HUES48 (cell line): ENCODE results near the gene TOGARAM1.

Experiments used
- H3K27ac ChIP-seq: one replicate; pipeline ENCODE4 v1.7.0; 2013; ENCODE audit warnings: low read depth, low read length, inconsistent platforms
- H3K27me3 ChIP-seq: 2 replicates; pipeline ENCODE4 v1.6.1; 2013; ENCODE audit warnings: mild to moderate bottlenecking, low read length; ENCODE audit not compliant: control insufficient read depth, insufficient read depth
- H3K36me3 ChIP-seq: 2 replicates; pipeline ENCODE4 v1.6.1; 2013; ENCODE audit warnings: low read length; ENCODE audit not compliant: control insufficient read depth, insufficient read depth
- H3K4me1 ChIP-seq: 2 replicates; pipeline ENCODE4 v1.6.1; 2013; ENCODE audit warnings: mild to moderate bottlenecking, low read length; ENCODE audit not compliant: control insufficient read depth, insufficient read depth
- H3K4me3 ChIP-seq: 2 replicates; pipeline ENCODE4 v1.5.1; 2013; ENCODE audit warnings: mild to moderate bottlenecking, low read depth, low read length
- H3K9ac ChIP-seq: 2 replicates; pipeline ENCODE4 v1.6.1; 2013; ENCODE audit warnings: mild to moderate bottlenecking, low read depth, low read length, moderate library complexity
- H3K9me3 ChIP-seq: 2 replicates; pipeline ENCODE4 v1.6.1; 2013; ENCODE audit warnings: low read length; ENCODE audit not compliant: control insufficient read depth, insufficient read depth

TOGARAM1 gene

DNA sequence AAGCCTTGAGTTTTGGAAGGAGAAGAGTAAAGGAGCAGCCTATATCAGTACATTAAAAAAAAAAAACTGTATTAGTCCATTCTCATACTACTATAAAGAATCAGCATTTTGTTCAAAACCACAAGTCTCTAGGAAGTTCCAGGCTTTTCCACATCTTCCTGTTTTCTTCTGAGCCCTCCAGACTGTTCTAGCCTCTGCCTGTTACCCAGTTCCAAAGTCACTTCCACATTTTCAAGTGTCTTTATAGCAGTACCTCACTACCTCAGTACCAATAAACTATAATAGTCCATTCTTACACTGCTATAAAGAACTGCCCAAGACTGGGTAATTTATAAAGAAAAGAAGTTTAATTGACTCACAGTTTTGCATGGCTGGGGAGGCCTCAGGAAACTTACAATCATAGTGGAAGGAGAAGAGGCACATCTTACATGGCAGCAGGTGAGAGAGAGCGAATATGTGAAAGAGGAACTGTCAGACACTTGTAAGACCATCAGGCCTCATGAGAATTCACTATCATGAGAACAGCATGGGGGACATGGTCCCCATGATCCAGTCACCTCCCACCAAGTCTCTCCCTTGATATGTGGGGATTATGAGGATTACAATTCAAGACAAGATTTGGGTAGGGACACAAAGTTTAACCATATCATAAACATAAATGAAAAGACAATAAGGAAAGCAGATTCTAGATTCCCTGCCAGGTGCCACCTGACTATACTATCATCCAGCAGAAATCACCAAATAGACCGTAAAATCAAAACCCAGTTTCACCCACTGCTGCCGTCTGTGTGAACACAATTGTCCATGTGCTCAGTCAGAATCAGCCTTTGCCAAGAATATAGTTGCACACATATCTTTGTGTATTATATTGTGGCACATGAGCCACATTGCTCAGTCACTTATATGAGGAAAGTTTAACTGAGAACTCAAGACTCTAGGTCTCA, 27.8 kb downstream of the TOGARAM1 start:
- no peaks in the 10 kb centered on the region for H3K36me3 ChIP-seq
- H3K4me1 ChIP-seq = no peaks in the 10 kb centered on the region
- no peaks in the 10 kb centered on the region for H3K27me3 ChIP-seq
- no peak overlapping the region for H3K27ac ChIP-seq
- H3K9ac ChIP-seq = no peak overlapping the region
- H3K4me3 ChIP-seq = no peak overlapping the region
- H3K9me3 ChIP-seq = no peaks in the 10 kb centered on the region

DNA sequence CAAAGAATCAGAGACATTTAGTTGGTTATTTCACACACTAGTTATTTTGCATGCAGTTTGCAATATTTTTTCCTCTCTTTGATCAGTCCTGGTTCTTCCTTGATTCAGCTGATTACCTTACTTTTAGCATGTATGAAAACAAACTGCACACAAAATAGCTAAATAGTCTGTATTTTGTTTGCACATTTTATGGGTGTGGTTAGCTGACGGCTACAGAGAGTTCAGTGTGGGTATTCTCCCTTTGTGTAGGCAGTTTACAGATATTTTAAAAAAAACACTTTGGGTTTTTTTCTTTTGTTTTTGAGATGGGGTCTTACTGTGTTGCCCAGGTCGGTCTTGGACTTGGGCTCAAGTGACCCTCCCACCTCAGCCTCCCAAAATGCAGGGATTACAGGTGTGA, 28.5 kb downstream of the TOGARAM1 start:
- H3K27ac ChIP-seq = no peak overlapping the region
- H3K27me3 ChIP-seq = no peaks in the 10 kb centered on the region
- no peaks in the 10 kb centered on the region for H3K36me3 ChIP-seq
- H3K4me1 ChIP-seq = no peaks in the 10 kb centered on the region
- no peak overlapping the region for H3K4me3 ChIP-seq
- H3K9me3 ChIP-seq = no peaks in the 10 kb centered on the region
- no peak overlapping the region for H3K9ac ChIP-seq

DNA sequence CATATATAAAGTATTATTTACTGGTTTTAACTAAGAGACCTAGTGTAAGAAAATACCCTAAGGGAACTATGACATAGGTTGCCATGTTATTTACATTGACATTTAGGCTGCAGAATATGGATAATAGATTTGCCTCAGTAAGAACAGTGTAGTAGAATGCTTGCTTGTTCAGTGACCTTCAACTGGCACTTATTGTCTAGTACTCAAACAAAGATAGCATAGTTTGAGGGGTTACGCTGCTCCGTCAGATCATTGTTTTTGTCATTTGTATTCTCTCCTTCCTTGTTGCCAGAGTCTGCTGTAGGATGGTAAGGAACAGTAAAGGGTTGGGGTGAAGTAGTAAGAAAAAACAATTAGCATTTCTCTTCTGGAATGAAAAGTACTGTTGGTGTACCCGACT, 33.2 kb downstream of the TOGARAM1 start:
- Histone ChIP-seq H3K4me1 (no peaks in the 10 kb centered on the region), H3K9me3 (no peaks in the 10 kb centered on the region), H3K36me3 (peaks cover 7% of the 10 kb centered on the region; the same call in 1 of the 2 replicates), H3K27me3 (no peaks in the 10 kb centered on the region), H3K4me3 (no peak overlapping the region), H3K9ac (no peak overlapping the region), H3K27ac (no peak overlapping the region)

DNA sequence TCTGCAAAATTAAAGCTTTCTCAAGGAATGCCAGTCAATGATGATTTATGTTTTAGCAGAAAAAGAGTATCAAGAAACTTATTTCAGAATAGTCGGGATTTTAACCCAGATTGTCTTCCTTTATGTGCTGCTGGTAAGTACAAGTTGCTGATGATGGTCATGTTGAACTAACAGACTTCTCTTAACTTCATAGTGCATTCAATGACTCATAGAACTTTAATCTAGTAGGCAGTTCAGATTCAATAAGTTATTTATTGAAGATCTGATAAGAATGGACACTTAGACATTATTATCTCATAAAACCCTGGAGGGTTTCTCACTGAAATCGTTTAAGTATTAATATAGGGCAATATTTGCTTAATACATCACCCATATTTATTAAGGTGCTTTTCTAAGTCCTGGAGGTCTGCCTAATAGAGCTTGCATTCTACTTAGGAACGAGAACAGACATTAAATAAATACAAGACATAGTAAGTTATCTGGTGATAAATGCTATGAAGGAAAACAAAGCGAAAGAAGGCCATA, 33.8 kb downstream of the TOGARAM1 start:
- no peak overlapping the region for H3K9ac ChIP-seq
- H3K4me3 ChIP-seq = no peak overlapping the region
- no peaks in the 10 kb centered on the region for H3K27me3 ChIP-seq
- H3K36me3 ChIP-seq = peaks cover 10% of the 10 kb centered on the region
- no peaks in the 10 kb centered on the region for H3K4me1 ChIP-seq
- H3K9me3 ChIP-seq = no peaks in the 10 kb centered on the region
- no peak overlapping the region for H3K27ac ChIP-seq

DNA sequence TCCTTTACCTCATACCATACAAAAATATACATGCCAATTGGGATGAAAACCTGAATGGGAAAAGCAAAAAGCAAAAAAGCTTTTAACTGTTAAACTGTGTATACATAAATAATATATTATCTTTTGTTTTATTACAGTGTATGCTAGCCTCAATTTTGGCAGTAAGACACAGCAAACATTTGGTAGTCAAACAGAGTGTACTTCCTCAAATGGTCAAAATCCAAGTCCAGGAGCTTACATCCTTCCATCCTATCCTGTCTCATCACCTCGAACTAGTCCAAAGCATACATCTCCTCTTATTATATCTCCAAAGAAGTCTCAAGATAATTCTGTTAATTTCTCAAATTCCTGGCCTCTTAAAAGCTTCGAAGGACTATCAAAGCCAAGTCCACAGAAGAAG, 41.9 kb downstream of the TOGARAM1 start:
- H3K9me3 ChIP-seq = no peaks in the 10 kb centered on the region
- H3K36me3 ChIP-seq = peaks cover 26% of the 10 kb centered on the region
- no peaks in the 10 kb centered on the region for H3K27me3 ChIP-seq
- no peak overlapping the region for H3K4me3 ChIP-seq
- H3K9ac ChIP-seq = no peak overlapping the region
- no peaks in the 10 kb centered on the region for H3K4me1 ChIP-seq
- no peak overlapping the region for H3K27ac ChIP-seq

DNA sequence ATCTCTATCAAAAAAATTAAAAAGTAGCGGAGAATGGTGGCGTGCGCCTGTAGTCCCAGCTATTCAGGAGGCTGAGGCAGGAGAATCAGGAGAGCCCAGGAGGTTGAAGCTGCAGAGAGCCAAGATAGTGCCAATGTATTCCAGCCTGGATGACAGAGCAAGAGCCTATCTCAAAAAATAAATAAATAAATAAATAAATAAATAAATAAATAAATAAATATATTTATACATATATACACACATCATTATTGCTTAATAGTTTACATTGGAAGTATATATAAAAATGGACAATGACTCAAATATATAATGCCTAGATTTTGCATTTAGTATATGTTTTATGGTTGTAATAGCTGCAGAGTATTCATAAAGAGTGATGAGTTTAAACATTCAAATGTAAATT, 53.1 kb downstream of the TOGARAM1 start:
- H3K9ac ChIP-seq = no peak overlapping the region
- no peak overlapping the region for H3K4me3 ChIP-seq
- peaks cover 11% of the 10 kb centered on the region for H3K36me3 ChIP-seq
- H3K27me3 ChIP-seq = no peaks in the 10 kb centered on the region
- no peaks in the 10 kb centered on the region for H3K4me1 ChIP-seq
- no peaks in the 10 kb centered on the region for H3K9me3 ChIP-seq
- no peak overlapping the region for H3K27ac ChIP-seq

DNA sequence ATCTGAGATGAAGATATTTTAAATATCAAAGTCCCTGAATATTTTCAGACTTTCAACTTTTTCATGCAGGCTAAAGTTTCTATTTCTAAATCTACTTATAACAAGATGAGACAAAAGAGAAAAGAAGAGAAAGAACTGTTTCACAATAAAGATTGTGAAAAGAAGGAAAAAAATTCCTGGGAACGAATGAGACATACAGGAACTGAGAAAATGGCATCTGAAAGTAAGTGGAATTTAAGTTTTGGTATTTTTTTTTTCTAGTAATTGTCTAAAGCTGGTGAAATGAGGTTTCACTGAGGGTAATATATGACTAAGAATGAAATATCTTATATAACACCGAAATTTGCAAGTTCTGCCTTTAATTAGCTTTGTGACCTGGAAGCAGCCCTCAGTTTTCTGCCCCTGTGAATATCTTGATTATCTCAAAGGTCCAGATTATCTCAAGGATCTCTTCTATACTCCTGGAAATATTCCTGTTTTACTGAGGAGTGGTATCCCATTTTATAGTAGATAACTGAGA, 66.2 kb downstream of the TOGARAM1 start:
- no peaks in the 10 kb centered on the region for H3K9me3 ChIP-seq
- H3K27me3 ChIP-seq = no peaks in the 10 kb centered on the region
- no peak overlapping the region for H3K27ac ChIP-seq
- H3K4me1 ChIP-seq = no peaks in the 10 kb centered on the region
- H3K36me3 ChIP-seq = peaks cover 52% of the 10 kb centered on the region
- H3K9ac ChIP-seq = no peak overlapping the region
- no peak overlapping the region for H3K4me3 ChIP-seq

DNA sequence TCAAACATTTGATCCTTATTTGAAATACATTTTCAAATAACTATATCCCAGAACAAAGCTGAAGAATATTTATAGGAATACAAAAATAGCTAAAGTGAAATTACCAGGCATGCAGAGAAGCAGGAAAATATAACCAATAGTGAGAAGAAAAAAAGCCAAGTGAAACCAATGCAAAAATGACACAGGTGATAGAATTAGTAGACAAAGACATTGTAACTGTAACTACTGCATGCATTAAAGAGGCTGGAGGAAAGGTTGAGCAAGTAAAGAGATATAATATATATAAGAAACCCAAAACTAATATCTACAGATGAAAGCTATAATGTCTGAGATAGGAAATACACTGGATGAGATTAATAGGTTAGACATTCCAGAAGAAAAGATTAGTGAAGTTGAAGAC, 72.7 kb downstream of the TOGARAM1 start:
- peaks cover 29% of the 10 kb centered on the region for H3K36me3 ChIP-seq
- peaks cover 18% of the 10 kb centered on the region for H3K9me3 ChIP-seq
- no peak overlapping the region for H3K27ac ChIP-seq
- H3K27me3 ChIP-seq = no peaks in the 10 kb centered on the region
- no peaks in the 10 kb centered on the region for H3K4me1 ChIP-seq
- H3K9ac ChIP-seq = no peak overlapping the region
- H3K4me3 ChIP-seq = no peak overlapping the region

DNA sequence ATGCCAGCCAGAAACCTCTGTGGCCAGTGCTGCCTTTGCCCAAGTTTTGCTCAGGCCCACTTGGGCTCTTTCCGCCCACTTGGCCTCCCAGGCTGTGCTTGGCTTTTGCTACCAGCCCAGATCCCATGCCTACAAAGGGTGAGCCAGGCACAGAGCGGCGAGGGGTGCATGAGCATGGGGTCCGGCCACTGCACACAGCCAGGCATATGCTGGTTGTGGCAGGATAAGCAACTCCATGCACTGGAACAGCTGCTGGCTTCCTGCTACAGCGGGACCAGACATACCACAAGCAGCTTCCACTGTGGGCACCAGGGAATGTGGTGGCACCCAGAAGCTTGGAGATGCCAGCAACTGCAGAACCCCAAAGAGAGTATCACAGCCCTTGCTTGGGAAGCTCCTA, 76.3 kb downstream of the TOGARAM1 start:
- Histone ChIP-seq H3K4me1 (no peaks in the 10 kb centered on the region), H3K4me3 (no peak overlapping the region), H3K36me3 (peaks cover 14% of the 10 kb centered on the region)

DNA sequence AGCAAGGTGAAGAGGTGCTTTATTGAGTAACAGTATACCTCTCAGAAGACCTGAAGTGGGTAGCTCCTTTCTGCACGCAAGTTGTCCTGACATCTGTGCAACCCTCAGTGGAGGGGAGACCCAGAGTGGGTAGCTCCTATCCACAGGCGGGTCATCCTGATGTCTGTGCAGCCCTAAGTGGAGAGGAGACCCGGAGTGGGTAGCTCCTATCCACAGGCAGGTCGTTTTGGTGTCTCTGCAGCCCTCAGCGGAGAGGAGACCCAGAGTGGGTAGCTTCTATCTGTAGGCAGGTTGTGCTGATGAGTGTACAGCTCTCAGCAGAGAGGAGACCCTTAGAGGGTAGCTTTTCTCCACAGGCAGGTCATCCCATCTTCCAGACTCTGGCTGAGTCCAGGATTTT, 76.9 kb downstream of the TOGARAM1 start:
- no peaks in the 10 kb centered on the region for H3K4me1 ChIP-seq
- H3K27me3 ChIP-seq = no peaks in the 10 kb centered on the region
- no peak overlapping the region for H3K9ac ChIP-seq
- H3K27ac ChIP-seq = no peak overlapping the region
- H3K9me3 ChIP-seq = peaks cover 18% of the 10 kb centered on the region
- no peak overlapping the region for H3K4me3 ChIP-seq
- peaks cover 14% of the 10 kb centered on the region for H3K36me3 ChIP-seq

More for the DNA sequence above, 76.3 kb downstream of the TOGARAM1 start:
- no peak overlapping the region for H3K27ac ChIP-seq
- H3K9me3 ChIP-seq = peaks cover 18% of the 10 kb centered on the region
- H3K27me3 ChIP-seq = no peaks in the 10 kb centered on the region
- H3K9ac ChIP-seq = no peak overlapping the region

DNA sequence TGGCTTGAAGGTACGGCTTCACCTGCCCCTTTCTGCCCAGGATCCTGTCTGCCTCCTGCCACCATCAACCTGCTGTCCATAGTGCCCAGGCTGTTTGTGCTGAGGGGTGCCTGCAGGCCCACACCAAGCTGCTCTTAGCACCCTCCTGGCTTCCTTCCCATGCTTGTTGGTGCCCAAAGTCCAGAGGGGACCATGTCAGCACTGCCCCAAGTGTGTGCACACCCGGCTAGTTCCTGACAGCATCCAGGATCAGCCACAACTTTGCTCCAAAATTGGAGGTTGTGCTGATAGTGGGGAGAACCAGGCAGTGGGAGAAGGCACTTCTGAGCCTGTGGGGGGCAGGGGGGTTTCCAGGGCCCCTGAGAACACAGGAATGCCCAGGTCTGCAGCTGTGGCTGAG, 77.4 kb downstream of the TOGARAM1 start:
- peaks cover 14% of the 10 kb centered on the region for H3K36me3 ChIP-seq
- no peak overlapping the region for H3K4me3 ChIP-seq
- no peak overlapping the region for H3K27ac ChIP-seq
- H3K27me3 ChIP-seq = no peaks in the 10 kb centered on the region
- H3K9me3 ChIP-seq = peaks cover 18% of the 10 kb centered on the region
- no peaks in the 10 kb centered on the region for H3K4me1 ChIP-seq
- no peak overlapping the region for H3K9ac ChIP-seq
